Naive thymus-derived CD4-positive, alpha-beta T cell (primary cell): Measurements from ENCODE around the gene CLTB. TPM values are rescaled to one million over a fixed set of nuclear protein-coding genes. Genes with fewer than 3 reads are reported as not detected.

Experiments used
- ATAC-seq: fragments of 150-1000 bp; cut with Tn5 transposase; 2 replicates; pipeline ENCODE4 v1.10.0; 2021; ENCODE audit warnings: mild to moderate bottlenecking, moderate library complexity
- CTCF ChIA-PET: fragments of 350-600 bp; sonication (Branson Sonifier 250); formaldehyde crosslinking; loops from one replicate; lab custom pipeline; 2021; ENCODE audit warnings: antibody characterized with exemption; lab: Charles Lee
- POLR2A ChIA-PET: fragments of 350-600 bp; sonication (Branson Sonifier 250); formaldehyde crosslinking; loops from one replicate; lab custom pipeline; 2021; ENCODE audit warnings: antibody characterized with exemption, inconsistent platforms; lab: Charles Lee
- DNase-seq, 9 donors: peaks; one replicate each; pipeline versions ENCODE4 v3.0.0 to v3.0.0-alpha.2; 2020 to 2022; ENCODE audit warnings: mixed read lengths in 1 of 9
- H3K27ac ChIP-seq: one replicate; pipeline ENCODE4 v1.7.0; 2013; ENCODE audit warnings: mild to moderate bottlenecking, low read depth, low read length, moderate library complexity
- H3K27me3 ChIP-seq, 2 donors: one replicate each; pipeline ENCODE4 v1.7.0; 2013; ENCODE audit warnings: low read length in 2 of 2, mild to moderate bottlenecking in 2 of 2, moderate library complexity in 2 of 2; ENCODE audit not compliant: control insufficient read depth in 2 of 2, insufficient read depth in 2 of 2
- H3K36me3 ChIP-seq, 3 experiments: 1 replicate in 2 of 3; 2 replicates in 1 of 3; pipeline ENCODE4 v1.7.0; 2013; ENCODE audit warnings: low read length in 3 of 3, mild to moderate bottlenecking in 3 of 3, moderate library complexity in 1 of 3; ENCODE audit not compliant: insufficient read depth in 3 of 3, control insufficient read depth in 2 of 3
- H3K4me1 ChIP-seq, 2 donors: one replicate each; pipeline ENCODE4 v1.7.0; 2013; ENCODE audit warnings: low read length in 2 of 2, mild to moderate bottlenecking in 2 of 2, moderate library complexity in 1 of 2; ENCODE audit not compliant: control insufficient read depth in 2 of 2, insufficient read depth in 2 of 2
- H3K4me3 ChIP-seq: 2 replicates; pipeline ENCODE4 v1.7.0; 2013; ENCODE audit warnings: mild to moderate bottlenecking, low read length
- H3K9me3 ChIP-seq, 3 experiments: 1 replicate in 2 of 3; 2 replicates in 1 of 3; pipeline ENCODE4 v1.7.0; 2013; ENCODE audit warnings: low read length in 3 of 3; ENCODE audit not compliant: control insufficient read depth in 2 of 3
- H3K27ac Mint-ChIP-seq, 9 donors: one replicate each; pipeline ENCODE4 v1.8.0; 2020 to 2022; ENCODE audit warnings: mixed read lengths in 9 of 9, mild to moderate bottlenecking in 8 of 9, moderate library complexity in 5 of 9, inconsistent platforms in 2 of 9
- H3K27me3 Mint-ChIP-seq, 5 donors: one replicate each; pipeline ENCODE4 v1.8.0; 2021 to 2022; ENCODE audit warnings: mixed read lengths in 5 of 5, mild to moderate bottlenecking in 1 of 5
- H3K36me3 Mint-ChIP-seq, 5 donors: one replicate each; pipeline ENCODE4 v1.8.0; 2020 to 2022; ENCODE audit warnings: mixed read lengths in 5 of 5, mild to moderate bottlenecking in 3 of 5, inconsistent platforms in 1 of 5
- H3K4me1 Mint-ChIP-seq, 7 donors: one replicate each; pipeline ENCODE4 v1.8.0; 2020 to 2022; ENCODE audit warnings: mixed read lengths in 7 of 7, mild to moderate bottlenecking in 3 of 7, inconsistent platforms in 1 of 7
- H3K4me3 Mint-ChIP-seq, 10 donors: one replicate each; pipeline ENCODE4 v1.8.0; 2020 to 2022; ENCODE audit warnings: mild to moderate bottlenecking in 10 of 10, mixed read lengths in 10 of 10, moderate library complexity in 6 of 10, inconsistent platforms in 2 of 10
- H3K9me3 Mint-ChIP-seq, 11 donors: one replicate each; pipeline ENCODE4 v1.8.0; 2020 to 2022; ENCODE audit warnings: mixed read lengths in 11 of 11, mild to moderate bottlenecking in 4 of 11, inconsistent platforms in 1 of 11, moderate library complexity in 1 of 11
- intact Hi-C, 2 donors: fragments of 100-400 bp; cut with micrococcal nuclease; formaldehyde crosslinking; loops; one replicate each; pipeline ENCODE4 v1.15.1; 2023
- polyA plus RNA-seq, 2 donors: library from polyadenylated mRNA; unstranded; fragments of 300-500 nt; fragmentation: Illumina TruSeq; gene quantifications; one replicate each; pipeline ENCODE4 v1.2.3, GENCODE V29; 2021
- total RNA-seq, 6 experiments: library from RNA in 5 of 6; stranded (reverse) in 5 of 6; gene quantifications; 1 replicate in 5 of 6; 2 replicates in 1 of 6; pipeline ENCODE4 v1.2.3 and lab custom pipeline; 2021 to 2026

The CLTB gene, protein sequence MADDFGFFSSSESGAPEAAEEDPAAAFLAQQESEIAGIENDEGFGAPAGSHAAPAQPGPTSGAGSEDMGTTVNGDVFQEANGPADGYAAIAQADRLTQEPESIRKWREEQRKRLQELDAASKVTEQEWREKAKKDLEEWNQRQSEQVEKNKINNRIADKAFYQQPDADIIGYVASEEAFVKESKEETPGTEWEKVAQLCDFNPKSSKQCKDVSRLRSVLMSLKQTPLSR
- 10 to 100 TPM; 30.6 to 67.2 (median 63.8) TPM for total RNA-seq
- polyA plus RNA-seq, result 10 to 100 TPM; 73.6 to 90.9 TPM
- 36.2 reads per million, percentile 64 among the genes with 10 or more reads in this experiment for total RNA-seq (lab: John Stamatoyannopoulos, UW)

GRCh38 chr5:176415952-176416924 lies at the start of gene CLTB:
Gene CLTB, minus strand, starts transcription at chr5:176416539. Its CDS starts 176 bp downstream, at chr5:176416363.
- peaks cover 0 to 3% (median 1%) of the 10 kb centered on the region in 5 donors for H3K36me3 Mint-ChIP-seq
- H3K27me3 Mint-ChIP-seq, result peaks cover 0 to 19% (median 0%) of the 10 kb centered on the region in 5 donors
- CTCF ChIA-PET, result interaction anchor here (0.6 to 3.3 kb wide), 15 partner anchors 32 to 687 kb away, joined by 3 to 20 read pairs (median 5); partner anchors contain the start of gene FAF2
- Histone ChIP-seq H3K4me1 (peaks cover 21 to 28% of the 10 kb centered on the region in 2 donors), H3K4me3 (peak within 1 kb of the TSS; percentile 52), H3K27ac (peak within 1 kb of the TSS; percentile 86), H3K36me3 (no peaks in the 10 kb centered on the region), H3K9me3 (no peaks in the 10 kb centered on the region), H3K27me3 (no peaks in the 10 kb centered on the region)
- POLR2A ChIA-PET, result interaction anchor here (0.6 to 3.0 kb wide), 16 partner anchors 24 to 213 kb away, joined by 3 to 20 read pairs (median 6); partner anchors contain the start of genes FAF2, KIAA1191 and RNF44
- peak within 1 kb of the TSS; percentile 71 to 91 (median 87) for H3K27ac Mint-ChIP-seq
- peak within 1 kb of the TSS; percentile 74 to 89 (median 84) for H3K4me3 Mint-ChIP-seq
- intact Hi-C loops, result loop anchor here (1.0 to 2.0 kb wide), 15 partner anchors 27 to 242 kb away; partner anchors contain the start of genes FAF2 (in 2 of the 2), RNF44 (in 2 of the 2), TSPAN17 (in 2 of the 2) and ARL10 (in 1 of the 2)
- DNase-seq (peak; percentile 73 to 86 (median 84)), ATAC-seq (peak; percentile 97)
- H3K9me3 Mint-ChIP-seq, result peaks cover 0 to 4% (median 0%) of the 10 kb centered on the region in 11 donors
- peaks cover 17 to 53% (median 47%) of the 10 kb centered on the region in 7 donors for H3K4me1 Mint-ChIP-seq

- Mint-ChIP-seq H3K4me3 (no peak overlapping the region), H3K27ac (peak overlapping the region in 3 of 9 donors; percentile 13 to 41 (median 23)), H3K36me3 (peaks cover 5 to 32% (median 21%) of the 10 kb centered on the region in 5 donors), H3K4me1 (peaks cover 27 to 60% (median 51%) of the 10 kb centered on the region in 7 donors), H3K27me3 (no peaks in the 10 kb centered on the region), H3K9me3 (no peaks in the 10 kb centered on the region)
- H3K36me3 ChIP-seq, result peaks cover 0 to 5% (median 0%) of the 10 kb centered on the region in 3 experiments
- no peaks in the 10 kb centered on the region for H3K27me3 ChIP-seq
- DNase-seq (no peak), ATAC-seq (no peak)
- no peak overlapping the region for H3K4me3 ChIP-seq
- ChIA-PET CTCF (interaction anchor here (0.7 kb wide), 1 partner anchor 109 kb away, joined by 3 read pairs; no protein-coding TSS in a partner anchor), POLR2A (interaction anchor here (0.7 to 1.2 kb wide), 2 partner anchors 29 to 654 kb away, joined by 3 read pairs; no protein-coding TSS in a partner anchor)
- H3K4me1 ChIP-seq, result peaks cover 0 to 7% of the 10 kb centered on the region in 2 donors
- no peak overlapping the region for H3K27ac ChIP-seq
- H3K9me3 ChIP-seq, result no peaks in the 10 kb centered on the region
- intact Hi-C loops, result no loop called here
Observed at GRCh38 chr5:176463113-176463764, 46.9 kb upstream of the CLTB start.

GRCh38 chr5:176461349-176461748 lies 45.0 kb upstream of the CLTB start:
- Histone ChIP-seq H3K27me3 (no peaks in the 10 kb centered on the region), H3K36me3 (peaks cover 0 to 5% (median 0%) of the 10 kb centered on the region in 3 experiments), H3K27ac (no peak overlapping the region), H3K4me3 (no peak overlapping the region), H3K9me3 (no peaks in the 10 kb centered on the region), H3K4me1 (peaks cover 0 to 7% of the 10 kb centered on the region in 2 donors)
- ATAC-seq, result no peak
- peaks cover 27 to 65% (median 55%) of the 10 kb centered on the region in 7 donors for H3K4me1 Mint-ChIP-seq
- H3K27me3 Mint-ChIP-seq, result no peaks in the 10 kb centered on the region
- no peaks in the 10 kb centered on the region for H3K9me3 Mint-ChIP-seq
- no peak overlapping the region for H3K4me3 Mint-ChIP-seq
- intact Hi-C loops, result no loop called here
- H3K27ac Mint-ChIP-seq, result no peak overlapping the region
- CTCF ChIA-PET, result no interaction called here
- POLR2A ChIA-PET, result no interaction called here
- peaks cover 3 to 22% (median 18%) of the 10 kb centered on the region in 5 donors for H3K36me3 Mint-ChIP-seq
- DNase-seq, result no peak

DNA sequence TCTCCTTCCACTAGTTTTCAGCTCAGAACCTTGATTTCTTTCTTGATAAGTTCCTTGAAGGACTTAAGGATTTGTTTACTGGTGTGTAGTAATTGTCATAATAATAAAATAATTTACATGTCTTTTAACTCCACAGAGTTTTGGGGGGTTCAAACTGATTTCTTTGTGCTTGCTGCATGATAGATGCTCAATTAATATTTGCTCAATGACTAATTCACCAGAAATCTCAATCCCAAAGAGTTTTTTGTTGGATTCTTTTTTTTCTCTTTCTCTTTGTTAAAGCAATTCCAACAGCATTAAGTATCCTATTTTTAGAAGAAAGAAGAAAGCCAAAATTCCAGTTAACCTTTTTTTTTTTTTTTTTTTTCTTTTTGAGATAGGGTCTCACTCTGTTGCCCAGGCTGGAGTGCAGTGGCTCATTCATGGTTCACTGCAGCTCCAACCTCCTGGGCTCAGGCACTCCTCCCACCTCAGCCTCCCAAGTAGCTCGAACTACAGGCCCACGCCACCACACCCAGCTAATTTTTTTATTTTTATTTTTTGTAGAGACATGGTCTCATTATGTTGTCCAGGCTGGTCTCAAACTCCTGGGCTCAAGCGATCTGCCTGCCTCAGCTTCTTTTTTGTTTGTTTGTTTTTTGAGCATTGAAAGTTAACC lies 42.7 kb upstream of the CLTB start:
- ATAC-seq, result no peak
- POLR2A ChIA-PET, result interaction anchor here (0.5 kb wide), 1 partner anchor 12 kb away, joined by 3 read pairs; no protein-coding TSS in a partner anchor
- Histone ChIP-seq H3K9me3 (no peaks in the 10 kb centered on the region), H3K36me3 (no peaks in the 10 kb centered on the region), H3K27me3 (no peaks in the 10 kb centered on the region), H3K27ac (no peak overlapping the region), H3K4me1 (peaks cover 0 to 7% of the 10 kb centered on the region in 2 donors), H3K4me3 (no peak overlapping the region)
- peaks cover 28 to 70% (median 54%) of the 10 kb centered on the region in 7 donors for H3K4me1 Mint-ChIP-seq
- no peak for DNase-seq
- intact Hi-C loops, result no loop called here
- no peaks in the 10 kb centered on the region for H3K27me3 Mint-ChIP-seq
- peaks cover 6 to 23% (median 16%) of the 10 kb centered on the region in 5 donors for H3K36me3 Mint-ChIP-seq
- no peak overlapping the region for H3K27ac Mint-ChIP-seq
- H3K4me3 Mint-ChIP-seq, result peak overlapping the region in 3 of 10 donors; percentile 37 to 46 (median 39)
- H3K9me3 Mint-ChIP-seq, result no peaks in the 10 kb centered on the region
- CTCF ChIA-PET, result interaction anchor here (0.5 to 1.0 kb wide), 2 partner anchors 41 to 870 kb away, joined by 3 read pairs; no protein-coding TSS in a partner anchor

- POLR2A ChIA-PET, result interaction anchor here (1.4 kb wide), 1 partner anchor 8 kb away, joined by 3 read pairs; no protein-coding TSS in a partner anchor
- intact Hi-C loops, result no loop called here
- DNase-seq, result no peak
- Mint-ChIP-seq H3K27ac (peak overlapping the region in 4 of 9 donors; percentile 25 to 57 (median 38)), H3K4me3 (peak overlapping the region in 1 of 10 donors; percentile 1), H3K9me3 (no peaks in the 10 kb centered on the region), H3K27me3 (no peaks in the 10 kb centered on the region), H3K36me3 (peaks cover 5 to 27% (median 15%) of the 10 kb centered on the region in 5 donors), H3K4me1 (peaks cover 28 to 70% (median 57%) of the 10 kb centered on the region in 7 donors)
- no peak overlapping the region for H3K4me3 ChIP-seq
- peaks cover 7 to 12% of the 10 kb centered on the region in 2 donors for H3K4me1 ChIP-seq
- peaks cover 0 to 8% (median 0%) of the 10 kb centered on the region in 3 experiments for H3K36me3 ChIP-seq
- ATAC-seq, result no peak
- H3K27ac ChIP-seq, result no peak overlapping the region
- CTCF ChIA-PET, result interaction anchor here (0.8 to 2.7 kb wide), 2 partner anchors 84 to 119 kb away, joined by 5 to 6 read pairs; no protein-coding TSS in a partner anchor
- no peaks in the 10 kb centered on the region for H3K27me3 ChIP-seq
- H3K9me3 ChIP-seq, result no peaks in the 10 kb centered on the region
Observed at GRCh38 chr5:176454724-176455394, 38.5 kb upstream of the CLTB start.
